Liver (tissue), 3 donors: ENCODE results near the gene DMD.

Experiments used
- MAX ChIP-seq: IDR thresholded peaks from 2 replicates; pipeline ENCODE4 v1.6.1; 2016; ENCODE audit warnings: antibody characterized with exemption
- RAD21 ChIP-seq, 2 donors: IDR thresholded peaks; 2 replicates each; pipeline ENCODE4 v1.6.1; 2016; ENCODE audit warnings: antibody characterized with exemption in 2 of 2, mild to moderate bottlenecking in 2 of 2
- ZBTB33 ChIP-seq: IDR thresholded peaks from 2 replicates; pipeline ENCODE4 v1.6.1; 2016; ENCODE audit warnings: antibody characterized with exemption
- TF ChIP-seq, protein P1 (sequence below): fragments of 150-350 bp; IDR thresholded peaks from 2 replicates; pipeline ENCODE4 v1.5.1; 2017; ENCODE audit warnings: improper control_type of control experiment, low read depth, low read length; ENCODE audit not compliant: missing input control
- donor health status: healthy.
- donor health status: healthy.

- TF ChIP-seq, protein P1, sequence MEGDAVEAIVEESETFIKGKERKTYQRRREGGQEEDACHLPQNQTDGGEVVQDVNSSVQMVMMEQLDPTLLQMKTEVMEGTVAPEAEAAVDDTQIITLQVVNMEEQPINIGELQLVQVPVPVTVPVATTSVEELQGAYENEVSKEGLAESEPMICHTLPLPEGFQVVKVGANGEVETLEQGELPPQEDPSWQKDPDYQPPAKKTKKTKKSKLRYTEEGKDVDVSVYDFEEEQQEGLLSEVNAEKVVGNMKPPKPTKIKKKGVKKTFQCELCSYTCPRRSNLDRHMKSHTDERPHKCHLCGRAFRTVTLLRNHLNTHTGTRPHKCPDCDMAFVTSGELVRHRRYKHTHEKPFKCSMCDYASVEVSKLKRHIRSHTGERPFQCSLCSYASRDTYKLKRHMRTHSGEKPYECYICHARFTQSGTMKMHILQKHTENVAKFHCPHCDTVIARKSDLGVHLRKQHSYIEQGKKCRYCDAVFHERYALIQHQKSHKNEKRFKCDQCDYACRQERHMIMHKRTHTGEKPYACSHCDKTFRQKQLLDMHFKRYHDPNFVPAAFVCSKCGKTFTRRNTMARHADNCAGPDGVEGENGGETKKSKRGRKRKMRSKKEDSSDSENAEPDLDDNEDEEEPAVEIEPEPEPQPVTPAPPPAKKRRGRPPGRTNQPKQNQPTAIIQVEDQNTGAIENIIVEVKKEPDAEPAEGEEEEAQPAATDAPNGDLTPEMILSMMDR, result no peak
- no peak for TF ChIP-seq MAX
- TF ChIP-seq ZBTB33, result no peak
- TF ChIP-seq RAD21 (IDR thresholded peaks at IDR 0.05), result no peak
Measured at GRCh38 chrX:31233941-31234496, 1977.3 kb downstream of the DMD start.
